HG03060 (cell line): Measurements from ENCODE around the gene GPR157.
A peak's percentile ranks its signal among the peaks of the same experiment; 100 is the strongest.
"Not testable (repeated sequence)": the region's sequence is repeated elsewhere in the genome, so short reads cannot be mapped to it uniquely, and the experiment has no call there.

Experiments
- ATAC-seq: cut with Tn5 transposase; IDR thresholded peaks from one replicate; pipeline ENCODE4 v1.9.1; 2021; ENCODE audit warnings: low read depth, moderate number of reproducible peaks; ENCODE audit not compliant: unreplicated experiment

GPR157 gene

DNA sequence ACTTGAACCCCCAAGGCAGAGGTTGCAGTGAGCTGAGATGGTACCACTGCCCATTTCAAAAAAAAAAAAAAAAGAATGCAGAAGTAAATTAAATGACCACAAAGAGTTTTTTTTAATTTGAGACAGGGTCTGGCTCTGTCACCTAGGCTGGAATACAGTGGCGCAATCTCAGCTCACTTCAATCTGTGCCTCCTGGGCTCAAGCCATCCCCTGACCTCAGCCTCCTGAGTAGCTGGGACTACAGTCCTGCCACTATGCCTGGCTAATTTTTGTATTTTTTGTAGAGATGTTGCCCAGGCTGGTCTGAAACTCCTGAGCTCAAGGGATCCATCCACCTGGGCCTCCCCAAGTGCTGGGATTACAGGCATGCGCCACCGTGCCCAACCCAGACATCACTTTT lies 20.2 kb upstream of the GPR157 start:
- ATAC-seq = no peak

DNA sequence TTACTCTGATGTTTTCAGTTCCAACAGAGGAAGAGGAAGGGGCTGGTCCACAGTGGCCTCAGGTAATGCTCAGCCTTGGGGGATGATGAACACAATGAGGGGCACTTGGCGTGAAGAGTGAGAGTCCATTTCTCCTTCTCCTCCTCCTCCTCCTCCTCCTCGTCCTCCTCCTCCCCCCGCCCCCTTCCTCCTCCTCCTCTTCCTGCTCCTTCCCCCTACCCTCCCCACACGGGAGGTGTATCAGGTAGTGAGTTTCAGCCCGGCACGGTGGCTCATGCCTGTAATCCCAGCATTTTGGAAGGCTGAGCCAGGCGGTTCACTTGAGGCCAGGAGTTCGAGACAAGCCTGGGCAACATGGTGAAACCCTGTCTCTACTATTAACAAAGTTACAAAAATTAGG lies 17.3 kb upstream of the GPR157 start:
- ATAC-seq = no peak

DNA sequence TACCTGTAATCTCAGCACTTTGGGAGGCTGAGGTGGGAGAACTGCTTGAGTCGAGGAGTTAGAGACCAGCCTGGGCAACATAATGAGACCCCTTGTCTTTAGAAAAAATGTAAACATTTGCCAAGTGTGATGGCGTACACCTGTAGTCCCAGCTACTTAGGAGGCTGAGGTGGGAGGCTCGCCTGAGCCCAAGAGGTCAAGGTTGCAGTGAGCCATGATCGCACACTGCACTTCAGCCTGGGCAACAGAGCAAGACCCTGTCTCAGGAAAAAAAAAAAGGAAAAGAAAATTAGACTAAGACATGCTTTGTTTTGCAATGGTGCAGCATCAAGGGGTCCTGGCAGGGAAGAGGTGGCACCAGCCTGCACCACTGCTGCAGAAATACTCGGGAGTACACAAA lies 16.8 kb upstream of the GPR157 start:
- no peak for ATAC-seq

DNA sequence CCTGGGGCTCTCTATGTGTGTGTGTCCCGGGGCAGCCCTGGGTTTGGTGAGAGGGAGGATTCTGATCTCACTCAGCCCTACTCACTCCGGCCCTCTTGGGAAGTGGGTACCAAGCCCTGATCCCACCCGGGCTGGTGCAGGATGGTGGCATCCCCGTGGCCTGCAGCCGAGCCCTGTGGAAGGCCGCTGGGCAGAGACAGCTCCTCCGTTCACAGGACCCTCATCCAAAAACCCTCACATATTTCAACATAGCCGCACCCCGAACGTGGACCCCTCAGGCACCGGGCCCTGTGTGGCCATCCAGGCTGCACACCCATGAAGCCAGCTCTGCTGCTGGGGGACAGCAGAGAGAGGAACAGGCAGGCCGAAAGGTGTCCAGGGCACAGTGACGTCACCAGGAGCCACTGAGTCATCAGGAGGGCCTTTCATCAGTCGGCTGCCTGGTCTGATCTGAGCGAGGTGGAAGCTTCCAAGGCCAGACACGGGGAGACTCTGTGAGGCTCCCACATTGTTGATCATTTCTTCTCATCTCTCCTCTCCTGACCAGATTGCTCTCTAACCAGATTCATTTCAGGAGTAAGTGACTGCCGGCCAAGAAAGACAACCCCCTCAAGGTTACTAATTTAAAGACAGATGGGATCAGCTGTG lies 16.2 kb upstream of the GPR157 start:
- ATAC-seq = no peak

DNA sequence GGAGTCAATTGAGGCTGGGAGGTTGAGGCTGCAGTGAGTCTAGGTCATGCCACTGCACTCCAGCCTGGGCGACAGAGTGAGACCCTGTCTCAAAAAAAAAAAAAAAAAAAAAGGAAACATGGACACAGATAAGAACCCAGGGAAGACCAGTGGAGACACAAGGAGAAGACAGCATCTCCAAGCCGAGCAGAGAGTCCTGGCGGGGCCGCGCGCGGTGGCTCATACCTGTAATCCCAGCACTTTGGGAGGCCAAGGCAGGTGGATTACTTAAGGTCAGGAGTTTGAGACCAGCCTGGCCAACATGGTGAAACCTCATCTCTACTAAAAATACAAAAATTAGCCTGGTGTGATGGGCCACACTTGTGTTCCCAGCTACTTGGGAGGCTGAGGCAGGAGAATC lies 15.6 kb upstream of the GPR157 start:
- not testable (repeated sequence) for ATAC-seq

DNA sequence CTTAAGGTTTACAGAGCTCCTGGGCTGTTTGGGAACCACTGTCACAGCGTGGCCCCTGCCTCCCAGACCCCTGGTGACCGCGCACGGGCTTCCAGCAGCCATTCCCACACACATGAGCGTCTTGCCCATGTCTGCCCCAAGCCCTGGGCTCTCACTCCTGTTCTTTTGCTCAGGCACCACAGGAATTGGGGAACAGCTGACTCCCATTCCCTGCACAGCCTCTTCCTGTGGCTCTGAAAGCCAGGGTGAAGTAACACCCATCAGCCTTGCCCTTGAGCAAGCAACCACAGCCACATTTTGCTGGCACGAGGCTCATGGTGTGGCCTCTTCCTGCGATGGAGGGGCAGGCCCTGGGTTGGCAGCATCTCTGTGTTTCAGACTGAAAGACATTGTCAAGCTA lies 14.3 kb upstream of the GPR157 start:
- ATAC-seq = no peak

DNA sequence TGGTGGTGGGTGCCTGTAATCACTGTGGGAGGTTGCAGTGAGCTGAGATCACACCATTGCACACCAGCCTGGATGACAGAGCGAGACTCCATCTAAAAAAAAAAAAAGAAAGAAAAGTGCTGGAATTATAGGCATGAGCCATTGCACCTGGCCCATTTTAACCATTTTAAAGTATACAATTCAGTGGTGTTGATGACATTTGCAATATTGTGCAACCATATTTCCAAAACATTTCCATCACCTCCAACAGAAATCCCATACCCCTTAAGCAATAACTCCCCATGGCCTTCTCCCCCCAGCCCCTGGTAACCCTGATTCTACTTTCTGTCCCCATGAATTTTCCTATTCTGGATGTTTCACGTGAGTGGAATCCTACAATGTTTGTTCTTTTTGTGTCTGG lies 11.0 kb upstream of the GPR157 start:
- no peak for ATAC-seq

DNA sequence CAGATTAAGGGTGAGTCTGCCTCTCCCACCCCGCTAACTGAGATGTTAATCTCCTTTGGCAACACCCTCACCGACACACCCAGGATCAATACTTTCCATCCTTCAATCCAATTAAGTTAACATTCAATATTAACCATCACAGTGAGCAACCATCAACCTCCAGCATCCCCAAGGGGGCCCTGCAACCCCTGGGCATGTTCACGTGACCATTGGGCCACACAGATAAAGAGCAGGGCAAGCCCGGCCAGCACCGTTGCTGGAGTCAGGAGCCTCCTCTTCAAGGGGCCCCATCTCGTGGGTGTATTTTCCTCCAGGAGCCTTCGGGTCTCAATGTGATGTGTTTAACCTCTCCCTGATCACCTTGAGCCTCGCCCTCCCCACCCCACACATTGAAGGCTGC lies 8.0 kb upstream of the GPR157 start:
- ATAC-seq = no peak

DNA sequence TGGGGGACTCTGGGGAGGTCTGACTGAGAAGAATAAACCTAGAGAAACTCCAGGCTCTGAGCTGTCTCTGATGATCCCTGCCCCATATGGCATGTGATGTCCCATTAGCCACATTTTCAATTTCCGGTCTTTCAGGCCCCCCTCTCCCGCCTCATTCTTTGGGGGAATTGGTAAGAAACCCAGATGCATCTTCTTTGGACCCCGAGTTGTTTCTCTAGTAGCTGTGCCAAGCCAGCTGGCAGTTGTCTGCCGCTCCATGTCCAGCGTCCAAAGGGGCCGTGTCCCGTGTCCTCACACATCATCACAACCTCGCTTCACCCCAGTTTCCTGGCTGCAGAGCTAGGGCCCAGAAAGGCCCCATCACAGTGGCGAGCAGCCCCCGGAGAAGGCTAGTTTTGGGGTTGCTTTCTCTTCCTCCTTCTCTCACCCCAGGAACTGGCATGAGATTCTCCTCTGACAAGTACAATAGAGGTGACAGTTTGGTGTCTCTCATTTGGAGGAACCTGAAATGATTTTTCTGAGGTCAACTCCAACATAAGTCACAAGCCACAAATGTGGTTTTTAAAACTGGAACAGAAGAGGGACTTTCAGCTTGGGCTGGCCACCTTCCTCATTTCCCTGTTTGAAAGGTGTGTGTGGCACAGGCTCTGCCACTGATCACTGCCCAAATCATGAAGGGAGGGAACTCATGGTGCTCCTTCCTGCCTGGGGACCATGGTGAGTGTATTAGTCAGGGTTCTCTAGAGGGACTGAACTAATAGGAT lies 6.4 kb upstream of the GPR157 start:
- ATAC-seq = no peak

DNA sequence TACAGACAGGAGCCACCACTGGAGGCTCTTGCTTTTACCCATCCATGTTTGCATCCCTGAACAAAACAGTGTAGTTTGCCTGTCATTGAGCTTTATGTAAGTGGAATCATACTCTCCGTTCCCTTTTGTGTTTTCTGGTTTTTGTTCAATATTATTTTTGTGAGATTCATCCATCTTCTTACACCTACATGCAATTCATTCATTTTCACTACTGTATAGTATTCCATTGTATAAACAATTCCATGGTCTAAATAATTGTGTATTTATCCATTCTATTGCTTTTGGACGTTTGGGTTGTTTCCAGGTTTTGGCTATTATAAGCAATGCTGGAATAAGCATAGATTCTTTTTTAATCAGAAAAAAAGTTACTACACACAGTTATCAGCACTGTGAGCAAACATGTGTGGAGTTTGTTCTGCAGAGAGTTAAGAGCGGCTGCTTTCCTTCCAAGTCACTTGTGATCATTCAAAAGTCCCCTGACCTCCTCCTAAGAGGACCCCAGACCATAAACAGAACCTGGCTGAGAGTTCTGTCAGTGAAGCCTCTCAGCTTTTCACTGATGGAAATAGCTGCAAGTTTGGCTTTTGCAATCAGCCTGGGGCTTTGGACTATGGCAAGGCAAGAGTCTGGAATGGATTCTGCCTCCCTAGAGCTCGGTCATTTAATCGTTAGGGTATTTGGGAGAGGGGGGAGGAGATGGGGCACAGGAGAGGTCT lies 5.1 kb upstream of the GPR157 start:
- no peak for ATAC-seq

DNA sequence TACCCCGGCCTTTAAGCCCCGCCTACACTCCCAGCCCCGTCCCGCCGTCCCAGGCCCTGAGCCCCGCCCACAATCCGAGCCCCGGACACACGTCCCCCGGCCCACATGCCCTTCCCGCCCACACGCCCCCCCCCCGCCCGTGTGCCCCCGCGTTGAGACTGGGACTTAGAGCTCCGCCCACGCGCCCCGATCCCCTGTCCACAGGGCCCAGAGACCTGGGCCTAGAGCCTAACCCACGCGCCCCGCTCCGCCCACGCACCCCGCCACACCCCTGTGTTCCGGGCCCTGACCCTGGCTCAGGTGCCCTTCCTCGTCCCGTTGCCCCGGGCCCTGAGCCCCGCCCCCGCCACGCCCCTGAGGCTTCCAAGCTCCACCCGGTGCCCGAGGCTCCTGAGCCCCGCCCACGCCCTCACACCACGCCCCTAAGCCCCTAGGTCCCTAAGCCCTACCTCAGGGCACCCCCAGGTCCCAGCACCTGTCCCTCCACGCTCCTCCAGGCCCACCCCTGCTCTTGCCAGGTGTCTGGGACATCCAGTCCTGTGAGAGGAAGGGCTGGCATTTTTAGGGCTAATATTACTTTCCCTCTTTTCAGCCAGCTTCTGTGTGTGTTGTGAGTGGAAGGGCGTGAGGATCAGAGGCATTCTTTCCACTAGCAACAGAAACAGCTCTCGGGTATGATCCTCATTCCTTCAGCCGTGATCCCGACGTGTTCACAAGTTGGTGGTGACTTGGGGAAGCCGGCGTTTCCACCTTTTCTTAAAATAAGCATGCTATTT lies 552 bp upstream of the GPR157 start:
- peak; percentile 45 for ATAC-seq

DNA sequence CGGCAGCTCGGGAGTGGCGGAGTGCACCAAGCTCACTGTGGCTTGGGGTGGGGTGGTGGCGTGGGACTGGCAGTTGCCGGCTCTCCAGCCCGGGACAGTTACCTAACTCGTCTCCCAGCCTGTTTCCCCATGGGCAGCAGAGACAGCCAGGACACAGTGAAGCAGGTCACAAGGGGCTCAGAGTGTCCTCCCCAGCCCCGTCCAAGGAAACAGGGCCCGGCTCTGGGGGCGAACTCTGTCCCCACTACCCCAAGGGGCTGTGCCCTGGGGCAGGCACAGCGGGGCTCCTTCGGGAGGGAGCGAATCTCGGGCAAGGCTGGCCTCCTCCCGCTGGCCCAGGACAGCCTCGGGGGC lies 759 bp downstream of the GPR157 start:
- no peak for ATAC-seq

DNA sequence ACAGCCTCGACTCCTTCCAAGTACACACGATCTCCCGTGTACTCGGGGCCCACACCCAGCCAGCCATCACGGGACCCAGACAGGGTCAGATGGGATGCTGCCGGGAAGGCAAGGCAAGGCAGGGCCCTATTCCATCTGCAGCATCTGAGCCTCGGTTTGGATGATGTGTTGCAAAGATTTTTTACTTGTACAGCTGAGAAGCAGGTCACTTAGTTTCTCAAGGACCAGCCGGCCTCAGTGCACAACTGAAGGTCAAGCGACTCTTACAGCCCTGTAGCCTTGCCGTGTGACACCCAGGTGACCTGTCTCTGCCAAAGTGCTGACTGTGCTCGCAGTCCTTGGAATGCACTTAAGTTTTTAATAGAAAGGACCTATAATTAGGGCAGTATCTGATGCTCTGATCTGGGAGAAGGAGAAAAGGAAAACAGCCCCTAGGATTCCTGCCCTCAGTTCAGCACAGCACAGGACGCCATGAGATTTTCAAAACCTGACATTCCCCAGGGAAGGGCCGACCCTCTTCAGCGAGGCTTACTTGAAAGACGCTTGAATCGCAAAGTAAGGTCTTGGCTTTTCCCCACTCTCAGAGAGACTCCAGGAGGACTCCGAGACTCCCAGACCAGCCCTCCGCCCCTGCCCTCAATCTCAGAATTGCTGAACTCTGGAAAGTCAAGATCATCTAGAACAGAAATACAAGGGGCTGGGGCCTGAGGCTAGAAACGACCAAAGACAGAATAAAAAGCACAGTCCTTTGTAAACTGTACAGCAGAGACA lies 1.3 kb downstream of the GPR157 start:
- ATAC-seq = no peak

DNA sequence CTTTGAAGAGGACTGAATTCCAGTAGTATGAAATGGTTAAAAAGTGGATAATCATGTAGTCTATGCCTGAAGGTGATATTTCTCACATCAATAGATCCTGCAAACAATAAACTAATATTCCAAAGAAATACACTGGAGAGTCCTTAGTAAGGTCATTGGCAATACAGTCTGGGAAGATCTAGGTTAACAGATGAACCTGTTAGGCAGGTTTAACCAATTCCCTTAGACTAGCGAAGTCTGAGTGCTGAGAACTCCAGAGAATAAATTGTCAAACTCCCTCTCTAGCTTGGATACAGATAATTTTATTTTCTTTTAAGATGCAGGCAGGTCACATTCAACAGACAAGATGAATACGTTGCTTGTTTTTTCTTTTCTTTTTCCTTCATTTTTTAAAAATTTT lies 2.4 kb downstream of the GPR157 start:
- ATAC-seq = no peak

DNA sequence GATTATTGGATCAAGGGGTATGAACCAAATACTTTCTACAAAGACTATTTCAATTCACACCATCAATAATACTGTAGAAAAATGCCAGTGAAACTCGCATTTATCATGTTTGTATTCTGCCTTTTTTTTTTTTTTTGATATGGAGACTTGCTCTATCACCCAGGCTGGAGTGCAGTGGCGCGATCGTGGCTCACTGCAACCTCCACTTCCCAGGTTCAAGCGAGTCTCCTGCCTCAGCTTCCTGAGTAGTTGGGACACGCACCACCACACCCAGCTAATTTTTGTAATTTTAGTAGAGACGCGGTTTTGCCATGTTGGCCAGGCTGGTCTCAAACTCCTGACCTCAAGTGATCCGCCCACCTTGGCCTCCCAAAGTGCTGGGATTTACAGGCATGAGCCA lies 3.1 kb downstream of the GPR157 start:
- ATAC-seq = not testable (repeated sequence)

DNA sequence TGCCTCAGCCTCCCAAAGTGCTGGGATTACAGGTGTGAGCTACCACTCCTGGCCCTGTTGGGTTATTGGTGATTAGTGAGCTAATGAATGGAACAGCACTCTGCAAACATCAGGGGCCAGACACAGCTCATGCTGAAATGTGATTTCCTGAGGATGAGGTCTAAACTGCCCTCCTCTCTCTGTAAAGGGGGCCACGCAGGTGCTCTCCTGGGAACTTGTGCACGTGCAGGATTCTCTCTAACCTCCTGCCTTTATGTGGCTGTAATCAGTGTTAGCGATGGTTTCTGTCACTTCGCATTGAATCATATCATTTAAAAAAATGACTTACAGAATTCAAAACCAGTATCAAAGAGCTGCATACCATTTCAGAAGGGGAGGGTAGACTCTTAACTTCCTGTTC lies 3.6 kb downstream of the GPR157 start:
- no peak for ATAC-seq

DNA sequence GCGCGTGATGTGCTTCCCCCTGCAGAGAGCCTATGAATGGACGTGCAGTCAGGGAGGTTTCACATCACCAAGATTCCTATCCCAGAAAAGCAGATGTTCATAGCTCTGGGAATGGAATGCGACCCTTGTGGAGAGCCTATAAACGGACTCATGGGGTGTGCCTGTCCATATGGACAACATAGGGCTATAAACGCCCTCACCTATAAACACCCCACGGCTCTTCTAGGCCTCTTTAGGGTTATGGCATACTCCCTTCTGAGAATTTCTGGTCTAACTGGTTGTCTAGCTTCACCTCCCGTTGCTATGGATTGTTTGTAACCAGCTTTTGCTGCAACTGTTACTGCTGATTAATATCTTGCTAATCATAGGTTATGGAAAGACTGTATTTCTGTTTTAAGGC lies 4.5 kb downstream of the GPR157 start:
- not testable (repeated sequence) for ATAC-seq

DNA sequence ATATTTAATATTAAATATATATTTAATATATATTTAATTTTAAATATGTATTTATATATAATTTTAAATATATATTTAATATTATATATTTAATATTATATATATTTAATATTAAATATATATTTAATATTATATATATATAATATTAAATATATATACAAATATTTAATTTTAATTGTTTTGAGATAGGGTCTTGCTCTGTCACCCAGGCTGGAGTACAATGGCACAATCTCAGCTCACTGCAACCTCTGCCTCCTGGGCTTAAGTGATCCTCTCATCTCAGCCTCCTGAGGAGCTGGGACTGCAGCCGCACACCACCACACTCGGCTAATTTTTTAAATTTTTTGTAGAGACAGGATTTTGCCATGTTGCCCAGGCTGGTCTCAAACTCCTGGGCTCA lies 5.2 kb downstream of the GPR157 start:
- ATAC-seq = not testable (repeated sequence)

DNA sequence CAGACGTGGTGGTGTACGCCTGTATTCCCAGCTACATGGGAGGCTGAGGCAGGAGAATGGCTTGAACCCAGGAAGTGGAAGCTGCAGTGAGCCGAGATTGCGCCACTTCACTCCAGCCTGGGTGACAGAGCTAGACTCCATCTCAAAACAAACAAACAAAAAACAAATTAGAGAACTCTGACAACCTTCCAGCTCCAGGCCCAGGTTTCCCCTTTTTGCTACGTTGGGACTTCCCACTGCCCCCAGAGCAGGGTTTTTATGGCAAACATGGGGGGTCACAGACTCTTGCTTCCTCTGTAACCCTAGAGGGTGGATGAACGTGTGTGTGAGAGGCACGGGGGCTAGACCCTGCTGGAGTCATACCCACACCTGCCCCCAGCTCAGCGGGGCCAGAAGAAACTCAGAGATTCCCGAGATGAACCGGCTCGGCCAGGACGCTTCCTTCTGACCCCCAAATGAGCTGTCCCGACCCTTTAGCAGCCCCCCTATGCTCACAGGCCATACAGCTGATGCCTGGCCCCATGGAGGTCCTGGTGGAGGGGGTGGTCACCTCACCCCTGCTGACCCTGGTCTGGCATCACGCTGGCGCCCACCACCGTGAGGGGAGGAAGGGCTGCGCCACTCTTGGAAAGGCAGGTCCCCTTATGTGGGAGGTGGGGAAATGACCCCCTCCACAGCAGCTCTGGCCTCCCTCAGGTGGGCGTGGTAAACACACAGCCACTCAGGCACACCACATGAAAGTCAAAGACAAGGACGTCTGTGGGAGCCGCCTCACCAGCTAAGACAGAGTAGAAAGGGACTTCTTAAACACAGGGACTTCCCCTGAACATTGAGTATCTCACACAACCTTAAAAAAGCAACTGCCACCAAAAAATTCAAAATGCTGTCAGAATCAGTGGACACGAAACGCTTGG lies 7.1 kb downstream of the GPR157 start:
- no peak for ATAC-seq
